Fibroblast of lung (primary cell): ENCODE data around the gene RFESD.

ENCODE experiments used
- CTCF ChIP-seq, 2 donors: IDR thresholded peaks in 1 of 2; conservative IDR thresholded peaks in 1 of 2; 1 replicate in 1 of 2; 2 replicates in 1 of 2; pipeline ENCODE4 v1.5.1; 2011 to 2012; ENCODE audit warnings: low read length in 2 of 2, control low read depth in 1 of 2, inconsistent platforms in 1 of 2, low read depth in 1 of 2, mild to moderate bottlenecking in 1 of 2
- EZH2 ChIP-seq: IDR thresholded peaks from 2 replicates; pipeline ENCODE4 v1.5.1; 2012; ENCODE audit warnings: low read length, control low read depth, mild to moderate bottlenecking; ENCODE audit errors: missing control alignments

- TF ChIP-seq CTCF (conservative IDR thresholded peaks at IDR 0.05 in 1 of 2, IDR thresholded peaks at IDR 0.05 in 1 of 2; ENCODE audit: low read depth in 1 of 2, low read length in 2 of 2) (no peak), EZH2 (no peak)
Measured at GRCh38 chr5:95605786-95606185, 40.8 kb upstream of the RFESD start.
